HG03280 (cell line): Measurements from ENCODE around the gene MB.

Source experiments
- ATAC-seq: cut with Tn5 transposase; IDR thresholded peaks from one replicate; pipeline ENCODE4 v1.9.1; 2021; ENCODE audit warnings: mild to moderate bottlenecking, moderate library complexity; ENCODE audit not compliant: unreplicated experiment

MB gene

GRCh38 chr22:35577799-35578659 lies 39.1 kb downstream of the MB start:
- ATAC-seq: no peak

- ATAC-seq: no peak
These were observed 40.5 kb downstream of the MB start for GRCh38 chr22:35576671-35577070.

GRCh38 chr22:35575116-35575748 lies 41.9 kb downstream of the MB start:
- no peak for ATAC-seq

GRCh38 chr22:35572556-35572955 lies 44.6 kb downstream of the MB start:
- no peak for ATAC-seq

- no peak for ATAC-seq
These were observed 46.4 kb downstream of the MB start for GRCh38 chr22:35570686-35571194.

- ATAC-seq: no peak
These were observed 47.2 kb downstream of the MB start for GRCh38 chr22:35569916-35570315.

- ATAC-seq: no peak
These were observed 48.1 kb downstream of the MB start for GRCh38 chr22:35568751-35569739.

- no peak for ATAC-seq
These were observed 49.6 kb downstream of the MB start for GRCh38 chr22:35567351-35568141.

- no peak for ATAC-seq
These were observed 51.9 kb downstream of the MB start for GRCh38 chr22:35564975-35565867.

- no peak for ATAC-seq
These were observed 53.9 kb downstream of the MB start for GRCh38 chr22:35563211-35563610.

GRCh38 chr22:35561796-35562526 lies 55.2 kb downstream of the MB start:
- no peak for ATAC-seq

GRCh38 chr22:35560824-35561223 lies 56.3 kb downstream of the MB start:
- no peak for ATAC-seq

GRCh38 chr22:35560366-35560765 lies 56.8 kb downstream of the MB start:
- ATAC-seq: no peak

- ATAC-seq: no peak
These were observed 57.6 kb downstream of the MB start for GRCh38 chr22:35559354-35560005.

GRCh38 chr22:35558719-35559118 lies 58.4 kb downstream of the MB start:
- no peak for ATAC-seq

GRCh38 chr22:35558031-35558430 lies 59.1 kb downstream of the MB start:
- ATAC-seq: no peak
